Peyer's patch (tissue), 4 donors: Measurements from ENCODE around the gene TEAD1. TPM values are rescaled to one million over a fixed set of nuclear protein-coding genes. Genes with fewer than 3 reads are reported as not detected.

Experiments used
- DNase-seq, 3 donors: peaks; one replicate each; pipeline ENCODE4 v3.0.0-alpha.2; 2017 to 2019
- H3K27ac ChIP-seq, 4 donors: fragments of 200-600 bp; sonication (generic); one replicate each; pipeline ENCODE4 v1.5.1; 2016 to 2019
- H3K27me3 ChIP-seq, 2 donors: fragments of 200-600 bp; sonication (generic); one replicate each; pipeline ENCODE4 v1.5.1; 2019
- H3K36me3 ChIP-seq, 3 donors: fragments of 200-600 bp; sonication (generic); one replicate each; pipeline ENCODE4 v1.5.1; 2016 to 2019
- H3K4me1 ChIP-seq, 4 donors: fragments of 200-600 bp; sonication (generic); one replicate each; pipeline ENCODE4 v1.5.1; 2016 to 2019
- H3K4me3 ChIP-seq, 4 donors: fragments of 200-600 bp; sonication (generic); 1 replicate in 3 of 4; 2 replicates in 1 of 4; pipeline ENCODE4 v1.5.1; 2016 to 2019; ENCODE audit warnings: mild to moderate bottlenecking in 1 of 4
- H3K9me3 ChIP-seq, 4 donors: fragments of 200-600 bp; sonication (generic); one replicate each; pipeline ENCODE4 v1.5.1; 2016 to 2019; ENCODE audit warnings: mild to moderate bottlenecking in 1 of 4
- CTCF ChIP-seq, 6 experiments: fragments of 450-650 bp in 4 of 6; fragments of 200-600 bp in 2 of 6; sonication (generic) in 1 of 6; IDR thresholded peaks; one replicate each; pipeline ENCODE4 v1.5.1; 2017 to 2019; ENCODE audit warnings: antibody characterized with exemption in 6 of 6, mild to moderate bottlenecking in 3 of 6, moderate library complexity in 1 of 6
- POLR2A ChIP-seq, 2 donors: fragments of 450-650 bp; IDR thresholded peaks; one replicate each; pipeline ENCODE4 v1.5.1; 2017; ENCODE audit warnings: antibody characterized with exemption in 2 of 2, mild to moderate bottlenecking in 2 of 2, moderate library complexity in 2 of 2
- total RNA-seq, 4 donors: library from RNA; depleted of rRNA; stranded (reverse); fragments of >200 nt; gene quantifications; one replicate each; pipeline ENCODE4 v1.1.0, GENCODE V29; 2016

The TEAD1 gene
- total RNA-seq, 4 donors from 2014 or later = 34.5 to 125 (median 65.1) TPM

- H3K4me3 ChIP-seq = no peak overlapping the region
- H3K4me1 ChIP-seq = peaks cover 0 to 60% (median 4%) of the 10 kb centered on the region in 4 donors
- DNase-seq = no peak
- no peaks in the 10 kb centered on the region for H3K9me3 ChIP-seq
- H3K27me3 ChIP-seq = no peaks in the 10 kb centered on the region
- TF ChIP-seq CTCF (IDR thresholded peaks at IDR 0.05) (no peak), POLR2A (IDR thresholded peaks at IDR 0.05) (no peak)
- H3K27ac ChIP-seq = no peak overlapping the region
- H3K36me3 ChIP-seq = no peaks in the 10 kb centered on the region
Observed at GRCh38 chr11:12686246-12687060, 12.2 kb downstream of the TEAD1 start.

GRCh38 chr11:12687216-12687623 is 13.0 kb downstream of the TEAD1 start:
- Histone ChIP-seq H3K4me3 (no peak overlapping the region), H3K36me3 (no peaks in the 10 kb centered on the region), H3K9me3 (no peaks in the 10 kb centered on the region), H3K27me3 (no peaks in the 10 kb centered on the region), H3K27ac (no peak overlapping the region), H3K4me1 (peaks cover 0 to 65% (median 4%) of the 10 kb centered on the region in 4 donors)
- TF ChIP-seq POLR2A (IDR thresholded peaks at IDR 0.05) (no peak), CTCF (IDR thresholded peaks at IDR 0.05) (no peak)
- no peak for DNase-seq

GRCh38 chr11:12687740-12688139 is 13.5 kb downstream of the TEAD1 start:
- H3K36me3 ChIP-seq = no peaks in the 10 kb centered on the region
- no peaks in the 10 kb centered on the region for H3K9me3 ChIP-seq
- H3K27ac ChIP-seq = no peak overlapping the region
- no peaks in the 10 kb centered on the region for H3K27me3 ChIP-seq
- TF ChIP-seq CTCF (IDR thresholded peaks at IDR 0.05) (no peak), POLR2A (IDR thresholded peaks at IDR 0.05) (no peak)
- H3K4me1 ChIP-seq = peaks cover 0 to 65% (median 5%) of the 10 kb centered on the region in 4 donors
- no peak for DNase-seq
- H3K4me3 ChIP-seq = no peak overlapping the region

GRCh38 chr11:12689029-12689755 is 15.0 kb downstream of the TEAD1 start:
- no peaks in the 10 kb centered on the region for H3K36me3 ChIP-seq
- TF ChIP-seq CTCF (IDR thresholded peaks at IDR 0.05) (no peak), POLR2A (IDR thresholded peaks at IDR 0.05) (no peak)
- H3K27me3 ChIP-seq = no peaks in the 10 kb centered on the region
- no peak overlapping the region for H3K27ac ChIP-seq
- DNase-seq = no peak
- H3K9me3 ChIP-seq = no peaks in the 10 kb centered on the region
- H3K4me1 ChIP-seq = peaks cover 0 to 69% (median 12%) of the 10 kb centered on the region in 4 donors
- H3K4me3 ChIP-seq = no peak overlapping the region

- DNase-seq = no peak
- Histone ChIP-seq H3K4me3 (no peak overlapping the region), H3K36me3 (no peaks in the 10 kb centered on the region), H3K9me3 (no peaks in the 10 kb centered on the region), H3K4me1 (peaks cover 0 to 64% (median 11%) of the 10 kb centered on the region in 4 donors), H3K27me3 (no peaks in the 10 kb centered on the region), H3K27ac (no peak overlapping the region)
- TF ChIP-seq CTCF (IDR thresholded peaks at IDR 0.05) = no peak
- no peak for TF ChIP-seq POLR2A (IDR thresholded peaks at IDR 0.05)
Observed at GRCh38 chr11:12690663-12691062, 16.4 kb downstream of the TEAD1 start.
